ENCODE data around the gene PAN3. TPM values are rescaled to one million over a fixed set of nuclear protein-coding genes. Genes with fewer than 3 reads are reported as not detected.

The PAN3 gene
- total RNA-seq, 1 donor from 2014 or later: 21.6 TPM

DNA sequence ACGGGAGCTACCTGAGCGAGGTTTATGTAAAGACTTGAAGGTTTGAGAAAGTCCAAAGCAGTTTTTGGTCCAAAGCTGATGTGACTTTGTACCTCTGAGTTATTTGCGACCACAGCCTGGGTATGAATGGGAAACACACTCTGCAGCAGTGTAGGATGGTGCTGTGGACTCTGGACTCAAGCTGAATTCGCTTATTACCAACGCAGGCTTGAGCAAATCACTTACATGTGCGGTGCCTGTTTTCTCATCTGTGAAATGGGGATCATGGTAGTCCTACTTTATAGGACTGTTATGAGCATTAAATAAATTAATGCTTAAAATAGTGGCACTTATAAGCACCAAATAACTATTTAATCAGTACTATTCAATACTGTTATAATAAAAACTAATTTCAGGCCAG, 176.5 kb downstream of the PAN3 start:
- DNase-seq: no peak

DNA sequence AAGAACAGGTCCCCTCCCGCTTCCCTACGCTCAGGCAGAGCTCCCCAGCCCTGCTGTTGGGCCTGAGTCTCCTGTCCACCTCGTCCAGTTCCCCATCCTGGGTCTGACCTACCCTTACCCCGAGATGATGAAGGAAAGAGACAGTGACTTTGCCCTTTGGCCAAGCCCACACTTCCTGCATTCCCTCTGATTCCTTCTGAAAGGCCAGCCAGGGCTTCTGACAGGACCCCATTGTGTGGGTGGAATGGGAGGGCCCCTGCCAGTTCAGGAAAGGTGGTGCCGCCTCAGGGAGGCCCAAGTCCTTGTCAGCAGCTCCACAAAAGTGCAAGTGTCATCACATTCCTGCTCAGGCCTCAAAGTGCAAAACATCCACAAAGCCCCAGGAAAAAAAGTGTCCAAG, 177.8 kb downstream of the PAN3 start:
- DNase-seq: no peak

DNA sequence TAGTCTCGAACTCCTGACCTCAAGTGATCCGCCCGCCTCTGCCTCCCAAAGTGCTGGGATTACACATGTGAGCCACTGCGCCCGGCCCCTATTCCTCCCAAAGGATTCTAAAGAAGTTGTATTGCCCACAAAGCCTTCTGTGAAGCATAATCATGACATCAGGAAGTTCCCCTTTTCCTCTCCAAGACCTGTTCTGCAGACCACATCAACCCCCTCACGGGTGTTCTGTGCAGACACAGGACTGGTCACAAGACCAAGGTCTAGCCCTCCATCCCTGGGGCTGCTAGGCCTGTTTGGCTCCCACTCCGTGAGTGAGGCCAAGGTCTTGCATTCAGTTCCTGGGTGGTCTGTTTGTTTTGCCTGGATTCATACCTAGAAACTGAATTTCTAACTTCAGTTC, 178.5 kb downstream of the PAN3 start:
- DNase-seq: no peak

DNA sequence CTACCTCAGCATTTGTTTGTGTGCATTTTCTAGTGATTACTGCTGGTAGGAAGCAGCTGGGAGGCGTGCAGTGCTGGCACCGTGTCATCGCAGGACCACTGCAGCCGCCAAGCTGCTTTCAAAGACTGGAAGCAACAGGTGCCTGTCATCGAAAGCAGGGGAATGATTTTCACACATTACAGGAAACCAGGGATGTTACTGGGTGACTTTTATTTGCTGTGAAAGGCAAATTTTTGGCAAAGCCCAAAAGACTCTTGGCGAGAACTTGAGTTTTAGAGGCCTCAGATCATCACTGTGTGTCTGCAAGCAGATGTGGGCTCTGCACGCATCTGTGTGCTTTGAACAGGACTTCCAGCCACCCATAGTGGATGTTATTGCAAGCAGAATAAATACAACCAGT, 180.2 kb downstream of the PAN3 start:
- peak; percentile 27 for DNase-seq

DNA sequence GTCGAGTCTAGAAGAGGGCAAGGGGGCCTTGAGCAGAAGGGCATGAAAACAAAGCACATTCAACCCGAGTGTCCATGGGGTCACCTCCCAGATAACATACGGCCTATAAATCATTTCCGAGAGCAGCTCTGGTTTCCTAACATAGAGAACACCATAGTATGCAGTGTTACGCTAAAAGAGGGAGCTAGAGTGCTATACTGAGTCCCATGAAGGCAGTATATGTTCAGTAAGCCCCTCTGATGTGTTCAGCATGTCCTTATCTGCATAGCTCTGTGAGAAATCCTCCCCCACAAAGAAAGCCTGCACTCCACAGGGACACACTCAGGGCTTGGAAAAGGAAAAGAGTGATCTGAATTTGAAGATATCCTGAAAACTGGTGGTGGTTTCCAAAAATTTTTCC, 181.2 kb downstream of the PAN3 start:
- no peak for DNase-seq

DNA sequence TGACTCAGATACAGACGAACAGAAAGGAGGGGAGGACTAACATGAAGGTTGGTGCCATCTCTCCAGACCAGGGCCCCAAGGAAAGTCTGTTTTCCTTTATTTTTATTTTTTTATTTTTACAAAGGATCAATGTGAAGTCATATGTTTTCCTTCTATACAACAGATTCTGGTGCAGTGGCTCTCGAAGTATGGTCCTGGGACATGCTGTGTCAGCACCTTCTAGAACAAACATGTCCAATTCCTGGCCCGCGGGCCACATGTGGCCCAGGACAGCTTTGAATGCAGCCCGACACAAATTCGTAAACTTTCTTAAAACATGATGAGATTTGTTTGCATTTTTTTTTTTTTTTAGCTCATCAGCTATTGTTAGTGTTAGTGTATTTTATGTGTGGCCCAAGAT, 181.9 kb downstream of the PAN3 start:
- no peak for DNase-seq

DNA sequence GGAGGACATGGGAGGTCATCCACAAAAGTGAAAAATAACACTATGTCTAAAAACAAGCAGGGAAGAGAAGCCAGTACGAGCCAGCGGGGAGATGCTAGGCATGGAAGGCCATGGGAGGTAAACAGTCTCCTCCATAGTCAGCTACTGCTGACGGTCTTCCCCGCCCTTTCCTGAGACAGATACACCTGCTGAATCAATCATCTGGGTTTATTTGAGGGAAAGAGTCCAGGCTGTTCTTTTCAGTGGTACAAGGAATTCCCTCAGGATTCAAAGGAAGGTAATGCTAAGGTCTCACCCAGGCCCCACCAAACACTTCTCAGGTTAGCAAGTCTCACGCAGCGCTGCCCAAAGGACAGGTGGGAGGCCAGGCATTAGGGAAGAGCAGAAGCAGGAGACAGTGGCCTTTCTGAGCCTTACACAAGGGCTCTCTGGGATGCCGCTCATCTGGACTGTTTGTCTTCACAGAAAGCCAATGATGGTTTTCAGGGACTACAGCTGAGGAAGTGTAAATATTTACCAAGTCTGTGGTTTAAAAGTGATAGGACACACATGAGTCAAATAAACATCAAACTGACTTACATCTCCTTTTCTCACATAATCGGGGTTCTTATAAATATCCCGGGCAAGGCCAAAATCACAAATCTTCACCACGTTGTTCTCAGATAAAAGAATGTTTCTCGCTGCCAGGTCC, 182.7 kb downstream of the PAN3 start:
- no peak for DNase-seq

DNA sequence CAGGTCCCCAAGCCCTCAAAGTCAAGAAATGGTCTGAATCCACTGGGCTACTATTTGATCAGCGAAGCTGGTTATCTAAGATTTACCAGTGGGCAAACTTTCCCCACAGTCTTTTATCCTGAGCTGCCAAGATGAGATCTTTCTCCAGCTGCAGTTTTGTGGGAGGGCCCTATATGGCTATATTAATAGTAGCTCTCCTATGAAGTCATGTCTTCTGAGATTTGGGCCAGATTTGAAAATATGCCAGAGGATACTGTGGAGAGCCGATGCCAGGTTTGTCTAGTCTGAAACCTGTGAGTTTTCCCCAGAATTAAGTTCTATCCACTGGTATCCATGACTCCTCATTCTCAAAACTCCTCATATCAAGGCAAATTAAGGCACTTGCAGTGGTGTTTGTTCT, 183.4 kb downstream of the PAN3 start:
- DNase-seq: no peak

DNA sequence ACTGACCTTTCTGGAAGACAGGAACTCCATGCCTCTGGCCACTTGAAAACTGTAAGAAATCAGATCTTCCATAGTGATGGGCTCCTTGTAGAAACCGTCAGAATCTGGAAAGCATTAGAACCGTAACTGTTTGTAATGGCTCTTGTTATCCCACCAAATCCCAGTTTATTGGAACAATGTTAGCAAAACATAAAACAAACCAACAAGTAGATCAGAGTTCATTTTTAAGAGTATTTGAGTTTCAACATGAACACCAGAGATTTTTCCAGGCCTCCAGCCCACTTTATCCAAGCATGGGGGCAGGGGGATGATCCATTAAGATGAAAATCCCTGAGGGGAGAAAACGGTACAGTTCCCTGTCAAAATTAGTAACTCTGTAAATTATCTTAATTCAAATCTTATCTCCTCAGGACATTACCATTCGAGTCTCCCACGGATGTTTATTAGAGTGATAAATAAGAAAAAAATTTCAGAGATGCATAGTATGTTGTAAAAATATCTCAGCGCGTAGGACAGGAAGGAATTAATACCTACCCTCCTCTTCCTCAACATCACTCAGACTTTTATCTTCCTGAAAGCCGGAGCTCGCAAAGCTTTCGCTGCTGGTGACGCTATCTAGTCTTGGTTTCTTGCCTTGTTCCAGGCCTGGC, 184.0 kb downstream of the PAN3 start:
- DNase-seq: peak; percentile 32

DNA sequence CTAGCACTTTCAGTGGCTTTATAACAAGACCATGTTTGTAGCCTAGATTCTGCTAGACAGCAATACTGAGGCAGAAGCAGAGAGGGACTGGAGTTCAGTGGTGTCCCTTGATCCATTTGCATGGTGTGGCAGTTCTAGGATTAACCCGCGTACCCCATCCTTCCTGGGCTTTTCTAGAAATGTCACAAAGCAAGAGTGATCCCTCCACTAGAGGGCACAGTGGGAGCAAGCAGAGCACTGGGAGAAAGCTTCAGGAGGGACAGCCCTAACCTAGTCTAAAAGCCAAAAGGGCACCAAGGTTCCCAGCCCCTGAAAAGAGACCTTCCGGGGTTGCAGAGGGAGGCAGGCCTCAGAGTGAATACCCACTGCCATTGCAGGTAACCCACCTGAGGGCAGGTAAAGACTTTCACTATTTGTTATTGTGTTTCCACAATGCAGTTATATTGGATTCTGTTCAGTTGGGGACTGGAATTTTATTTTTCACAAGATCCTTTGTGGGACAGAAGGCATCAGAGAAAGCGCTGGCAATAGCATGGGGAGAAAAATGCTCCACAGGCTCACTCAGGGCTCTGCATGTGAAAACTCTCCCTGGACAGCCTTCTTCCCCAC, 185.9 kb downstream of the PAN3 start:
- peak; percentile 90 for DNase-seq

DNA sequence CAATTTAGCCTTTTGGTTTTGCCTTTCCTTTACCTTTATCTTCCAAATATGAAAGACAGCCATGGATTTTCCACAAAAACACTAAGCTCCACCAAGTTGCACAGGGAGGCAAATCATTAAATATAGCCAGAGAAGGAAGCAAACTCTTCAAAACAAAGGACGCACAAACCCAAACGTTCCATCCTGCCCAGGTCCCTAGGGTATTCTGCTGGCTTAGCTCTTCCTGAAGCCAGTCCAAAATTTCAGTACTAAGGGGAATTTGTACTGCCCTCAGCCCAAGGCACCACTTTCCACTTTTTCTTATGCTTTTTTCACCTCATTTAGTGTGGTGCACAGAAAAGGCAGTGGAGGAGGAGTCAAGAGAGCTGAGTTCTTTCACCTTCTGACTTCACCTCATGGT, 186.7 kb downstream of the PAN3 start:
- peak; percentile 51 for DNase-seq

DNA sequence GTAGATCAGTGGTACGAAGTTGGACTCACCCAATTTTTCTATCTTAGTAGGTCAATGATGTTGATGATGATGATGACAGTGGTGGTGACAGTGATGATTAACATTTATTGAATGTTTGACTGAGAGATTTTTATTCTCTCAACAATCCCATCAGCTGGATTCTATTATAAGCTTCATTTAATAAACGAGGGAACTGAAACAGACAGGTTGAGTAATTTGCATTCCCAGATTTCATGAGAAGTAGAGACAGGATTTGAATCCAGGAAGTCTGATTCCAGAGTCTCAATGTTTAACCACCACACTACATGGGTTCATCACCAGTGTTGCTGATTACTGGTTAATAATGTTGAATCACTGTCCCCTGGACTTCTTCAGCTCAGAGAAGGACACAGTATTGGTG, 187.7 kb downstream of the PAN3 start:
- no peak for DNase-seq

DNA sequence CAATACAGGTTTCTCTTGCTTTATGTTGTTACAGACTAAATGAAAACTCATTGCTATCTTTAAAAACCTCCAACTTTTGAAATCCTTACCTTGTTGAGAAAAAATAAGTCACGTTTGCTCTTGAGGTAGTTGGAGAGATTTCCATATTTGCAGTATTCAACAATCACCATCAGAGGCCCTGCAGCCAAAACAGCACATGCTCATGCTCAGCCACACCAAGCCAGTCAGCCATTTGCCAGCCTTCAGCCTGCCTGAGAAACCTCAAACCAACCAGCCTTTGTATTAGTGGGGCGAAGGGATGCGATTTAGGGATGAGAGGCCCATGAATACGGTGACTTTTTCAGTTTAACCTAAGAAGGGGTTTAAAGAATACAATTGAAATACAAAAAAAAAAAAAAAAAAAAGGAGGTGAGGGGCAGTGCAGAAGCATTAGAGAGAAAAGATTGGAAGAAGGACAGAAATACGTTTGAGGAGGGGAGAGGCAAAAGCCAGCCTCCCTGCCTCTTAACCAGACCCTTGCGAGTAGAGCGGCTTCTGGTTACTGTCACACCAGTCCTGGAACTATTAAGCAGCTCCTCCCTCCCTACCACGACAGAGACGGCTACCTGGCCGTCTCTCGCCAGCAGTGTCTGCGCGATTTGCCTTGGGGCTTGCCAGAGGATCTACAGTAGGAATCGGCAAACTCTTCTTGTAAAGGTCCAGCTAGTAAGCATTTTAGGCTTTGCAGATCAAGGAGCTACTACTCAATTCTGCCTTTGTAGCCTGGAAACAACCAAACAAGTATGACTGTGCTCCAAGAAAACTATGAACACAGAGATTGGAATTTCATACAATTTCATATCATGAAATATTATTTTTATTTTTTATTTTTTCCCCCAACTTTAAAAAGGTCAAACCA, 189.3 kb downstream of the PAN3 start:
- DNase-seq: peak; percentile 28

DNA sequence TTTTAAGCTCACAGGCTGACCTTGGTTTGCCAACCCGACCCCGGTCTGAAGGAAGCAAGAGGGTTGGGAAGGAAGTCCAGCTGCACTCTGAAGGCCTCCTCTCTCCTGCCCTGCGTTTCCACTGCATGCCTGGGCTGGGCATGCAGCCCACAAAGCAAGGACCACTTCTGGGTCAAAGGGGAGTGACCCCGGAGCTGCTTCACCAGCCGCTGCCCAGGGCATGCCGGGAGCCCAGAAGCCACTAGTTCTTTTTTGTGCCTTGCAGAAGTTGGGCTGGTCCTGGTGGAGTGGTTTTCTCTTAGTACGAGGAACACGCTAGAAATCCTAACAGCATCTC, 189.9 kb downstream of the PAN3 start:
- no peak for DNase-seq

DNA sequence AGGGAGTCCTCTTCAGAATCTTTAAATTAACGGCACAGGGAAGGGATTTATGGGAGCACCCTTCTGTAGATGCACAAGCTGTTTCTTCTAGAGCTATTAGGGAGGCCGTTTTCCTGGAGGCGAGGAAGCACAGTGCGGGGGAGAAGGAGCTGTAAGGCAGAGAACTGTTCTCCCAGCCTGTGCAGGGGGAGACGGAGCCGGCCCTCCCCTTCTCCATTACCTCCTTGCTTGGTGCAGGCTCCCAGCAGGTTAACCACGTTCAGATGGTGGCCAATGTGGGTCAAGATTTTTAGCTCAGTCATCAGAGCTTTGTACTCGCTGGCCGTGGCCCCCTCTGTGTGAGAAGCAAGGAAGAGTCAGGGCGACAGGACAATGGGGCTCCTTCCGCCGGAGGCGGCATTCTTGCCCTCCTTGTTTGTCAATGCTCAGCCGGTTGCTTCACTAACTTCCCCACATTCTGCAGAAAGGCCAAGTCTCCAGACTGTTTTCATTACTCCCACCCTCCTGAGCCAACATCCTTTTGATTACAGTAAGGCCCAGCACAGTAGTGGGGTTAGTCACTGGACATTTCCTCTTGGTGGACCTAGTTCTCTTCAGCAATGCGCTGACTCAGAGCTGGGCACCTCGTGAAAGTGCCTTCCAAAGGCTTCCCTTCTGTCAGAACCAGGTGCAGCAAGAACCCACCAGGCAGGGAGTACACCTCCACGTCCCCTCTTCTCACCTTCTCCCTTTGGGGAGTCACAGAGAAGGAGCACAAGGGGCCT, 191.2 kb downstream of the PAN3 start:
- DNase-seq: peak; percentile 98

DNA sequence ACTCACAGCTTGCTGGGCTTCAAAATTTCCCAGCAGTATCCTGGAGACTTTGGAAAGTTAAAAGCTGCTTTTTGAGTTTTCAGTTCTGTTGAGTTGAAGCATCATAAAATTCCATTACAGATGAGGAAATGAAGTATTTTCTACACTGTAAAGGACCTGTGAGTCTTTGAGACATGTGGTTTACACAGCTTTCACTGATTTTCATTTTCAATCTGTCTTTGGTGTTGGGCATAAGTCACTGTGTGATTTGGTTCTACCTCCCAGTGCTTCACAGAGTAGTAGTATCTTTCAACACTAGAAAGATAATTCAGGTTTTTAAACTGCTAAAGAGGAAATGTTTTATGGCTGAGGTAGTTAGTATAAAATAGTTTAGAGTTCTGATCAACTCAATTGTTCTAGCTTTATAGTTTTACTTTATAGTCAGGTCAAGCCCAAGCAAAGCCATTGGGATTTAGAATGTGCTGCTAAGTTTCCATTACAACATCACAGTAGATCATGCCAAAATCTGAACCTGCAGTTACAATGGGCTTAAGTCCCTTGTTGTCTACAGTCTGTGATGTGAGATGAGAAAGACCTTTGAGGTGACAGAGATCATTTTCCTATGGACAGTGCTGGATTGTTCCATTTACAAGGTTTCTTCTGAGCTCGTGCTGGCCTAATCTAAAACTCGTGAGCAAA, 195.0 kb downstream of the PAN3 start:
- peak; percentile 69 for DNase-seq

DNA sequence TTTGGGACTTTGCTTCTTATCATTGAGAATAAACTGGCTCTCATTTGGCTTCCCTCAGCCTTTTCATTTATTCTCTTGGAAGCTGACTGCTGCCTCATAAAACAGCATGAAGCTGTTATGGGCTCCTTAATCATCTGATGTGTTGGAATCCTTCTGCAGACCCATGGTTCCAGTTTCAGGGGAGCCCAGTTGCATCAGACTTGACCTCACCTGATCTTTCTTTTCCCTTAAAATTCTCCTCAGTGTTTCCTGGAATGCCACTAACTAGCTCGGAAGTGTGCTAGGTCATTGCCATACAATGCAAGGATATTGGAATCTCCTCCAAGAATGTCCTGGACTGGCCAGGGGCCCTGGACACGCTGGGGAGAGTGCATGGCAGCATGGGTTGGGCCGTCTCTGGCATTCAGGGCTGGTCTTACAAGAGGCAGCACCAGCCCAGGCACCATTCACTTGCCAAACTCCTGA, 197.9 kb downstream of the PAN3 start:
- peak; percentile 90 for DNase-seq

DNA sequence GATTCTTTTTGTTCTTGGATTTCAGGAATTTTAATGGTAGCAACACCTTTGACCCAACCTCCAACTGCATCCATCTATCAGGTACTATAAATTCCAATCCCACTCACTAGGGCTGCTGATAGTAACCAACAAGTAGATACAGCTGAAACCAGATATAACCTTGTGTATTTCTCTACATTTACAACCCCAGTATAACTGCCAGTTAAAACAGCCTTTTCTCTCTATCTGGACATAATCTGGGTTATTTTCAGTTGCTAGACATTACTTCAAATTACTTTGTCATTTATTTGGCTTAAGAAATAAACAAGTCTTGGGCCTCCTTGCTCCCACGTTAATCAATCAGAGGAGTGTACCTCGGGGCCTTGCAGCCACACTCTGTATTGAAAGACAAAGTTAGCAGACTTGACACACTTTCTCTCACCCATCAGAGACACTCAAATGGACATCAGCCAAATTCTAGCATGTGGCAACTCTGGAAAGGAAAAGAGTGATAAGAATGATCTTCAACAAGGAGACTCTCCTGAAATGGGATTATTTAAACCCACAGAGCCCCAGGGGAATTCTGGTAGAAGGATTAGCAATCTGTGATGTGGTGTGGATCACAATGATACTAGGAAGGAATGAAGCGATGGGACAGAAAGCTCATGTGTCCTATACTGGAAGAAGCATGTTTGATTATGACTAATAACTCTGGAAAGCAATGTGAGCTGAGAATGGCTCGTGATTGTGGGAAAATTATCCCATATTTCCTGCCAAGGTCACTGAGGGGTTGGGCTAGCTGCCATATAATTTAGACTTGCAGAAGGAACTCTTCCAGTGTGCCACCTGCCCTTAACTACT, 199.0 kb downstream of the PAN3 start:
- DNase-seq: peak; percentile 96

DNA sequence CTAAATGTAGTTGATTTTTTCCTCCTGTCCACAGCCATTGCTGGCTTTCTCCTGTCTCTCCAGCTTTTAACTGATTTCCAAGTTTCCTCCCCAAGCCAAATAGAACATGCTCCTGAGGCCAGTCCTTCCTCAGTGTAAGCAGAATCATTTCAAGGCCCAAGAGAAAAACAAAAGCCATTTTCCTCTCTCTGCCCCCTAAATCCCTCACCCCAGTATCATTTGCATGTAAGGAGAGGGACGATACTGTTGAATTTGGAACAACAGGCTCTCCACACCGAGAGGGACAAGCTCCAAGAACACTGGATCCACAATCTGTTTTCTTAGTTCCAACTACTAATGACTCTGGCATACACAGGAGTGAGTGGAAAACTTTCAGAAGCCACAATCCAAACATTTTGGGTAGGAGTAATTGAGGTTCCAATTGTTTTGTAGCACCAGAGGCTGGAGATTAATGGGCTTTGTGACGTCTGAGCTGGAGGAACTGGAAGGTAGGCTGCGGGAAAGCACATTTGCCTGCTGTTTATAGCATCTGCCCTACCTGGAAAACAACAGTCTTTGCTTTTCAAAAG, 199.7 kb downstream of the PAN3 start:
- peak; percentile 49 for DNase-seq

DNA sequence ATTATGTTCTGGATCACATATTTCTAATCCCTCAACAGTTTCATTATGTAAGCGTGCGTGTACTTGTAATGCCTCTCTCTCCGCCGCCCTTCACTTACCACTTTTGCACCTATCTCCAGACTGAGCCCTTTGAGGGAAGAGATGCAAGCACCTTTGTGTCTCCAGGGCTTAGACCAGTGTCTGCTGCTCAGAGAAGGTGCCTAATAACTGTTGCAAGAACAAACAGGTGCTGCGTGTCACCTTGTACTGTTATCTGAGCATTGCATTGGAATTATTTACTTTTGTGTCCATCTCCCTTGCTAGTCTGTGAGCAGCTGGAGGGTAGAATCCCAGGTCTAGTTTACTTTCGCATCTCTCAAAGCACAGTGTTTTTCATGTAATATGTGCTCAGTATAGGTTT, 200.4 kb downstream of the PAN3 start:
- no peak for DNase-seq

DNA sequence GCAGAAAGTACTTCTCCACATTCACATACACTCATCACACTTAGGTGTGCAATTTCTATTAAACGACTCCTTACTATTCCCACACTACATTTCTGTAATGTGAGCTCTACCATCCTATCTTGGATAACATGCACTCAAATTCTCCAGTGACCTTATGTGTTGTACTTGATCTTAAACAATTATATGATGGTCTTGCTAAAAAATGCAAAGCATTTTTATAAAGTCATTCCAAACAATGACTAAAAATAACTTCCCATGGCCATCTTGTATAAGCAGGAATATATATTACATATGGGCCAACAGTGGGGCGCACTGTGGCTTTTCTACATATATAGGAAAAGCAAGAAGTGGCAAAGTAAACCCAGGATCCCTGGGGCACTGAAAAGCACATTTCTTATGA, 201.1 kb downstream of the PAN3 start:
- no peak for DNase-seq
